CD4-positive, CD25-positive, alpha-beta regulatory T cell (primary cell): ENCODE results near the gene L3MBTL1. TPM values are rescaled to one million over a fixed set of nuclear protein-coding genes. Genes with fewer than 3 reads are reported as not detected.

Experiments
- ATAC-seq, 2 donors: fragments of 150-1000 bp; cut with Tn5 transposase; one replicate each; pipeline ENCODE4 v1.10.0; 2021; ENCODE audit warnings: low read depth in 2 of 2, moderate number of reproducible peaks in 2 of 2, moderate library complexity in 1 of 2
- DNase-seq, 3 donors: peaks; one replicate each; pipeline versions ENCODE4 v3.0.0 to v3.0.0-alpha.2; 2012 to 2022; ENCODE audit warnings: mixed read lengths in 1 of 3
- H3K27ac ChIP-seq: one replicate; pipeline ENCODE4 v1.7.0; 2013; ENCODE audit warnings: mild to moderate bottlenecking, low read length; ENCODE audit not compliant: insufficient read depth, poor library complexity, severe bottlenecking
- H3K27me3 ChIP-seq: one replicate; pipeline ENCODE4 v1.7.0; 2013; ENCODE audit warnings: low read length; ENCODE audit not compliant: control insufficient read depth, insufficient read depth
- H3K36me3 ChIP-seq: one replicate; pipeline ENCODE4 v1.7.0; 2013; ENCODE audit warnings: mild to moderate bottlenecking, low read length, moderate library complexity; ENCODE audit not compliant: control insufficient read depth, insufficient read depth
- H3K4me1 ChIP-seq: 2 replicates; pipeline ENCODE4 v1.7.0; 2013; ENCODE audit warnings: mild to moderate bottlenecking, low read length; ENCODE audit not compliant: insufficient read depth, control insufficient read depth, poor library complexity, severe bottlenecking
- H3K4me3 ChIP-seq: one replicate; pipeline ENCODE4 v1.7.0; 2013; ENCODE audit warnings: low read depth, mild to moderate bottlenecking, low read length, moderate library complexity
- H3K9me3 ChIP-seq, 2 experiments: 1 replicate in 1 of 2; 2 replicates in 1 of 2; pipeline ENCODE4 v1.7.0; 2013; ENCODE audit warnings: low read length in 2 of 2, mild to moderate bottlenecking in 1 of 2, moderate library complexity in 1 of 2; ENCODE audit not compliant: control insufficient read depth in 2 of 2
- H3K27ac Mint-ChIP-seq, 3 donors: one replicate each; pipeline ENCODE4 v1.8.0; 2020 to 2022; ENCODE audit warnings: mild to moderate bottlenecking in 3 of 3, mixed read lengths in 3 of 3, moderate library complexity in 2 of 3
- H3K27me3 Mint-ChIP-seq: one replicate; pipeline ENCODE4 v1.8.0; 2022; ENCODE audit warnings: mild to moderate bottlenecking, mixed read lengths
- H3K36me3 Mint-ChIP-seq: one replicate; pipeline ENCODE4 v1.8.0; 2020; ENCODE audit warnings: mixed read lengths
- H3K4me1 Mint-ChIP-seq, 4 donors: one replicate each; pipeline ENCODE4 v1.8.0; 2020 to 2022; ENCODE audit warnings: mixed read lengths in 4 of 4, mild to moderate bottlenecking in 1 of 4
- H3K4me3 Mint-ChIP-seq, 4 donors: one replicate each; pipeline ENCODE4 v1.8.0; 2020 to 2022; ENCODE audit warnings: mild to moderate bottlenecking in 4 of 4, mixed read lengths in 4 of 4, moderate library complexity in 3 of 4
- H3K9me3 Mint-ChIP-seq, 7 donors: one replicate each; pipeline ENCODE4 v1.8.0; 2020 to 2022; ENCODE audit warnings: mixed read lengths in 7 of 7, mild to moderate bottlenecking in 3 of 7, moderate library complexity in 2 of 7
- polyA plus RNA-seq, 4 donors: library from polyadenylated mRNA; unstranded; fragments of 300-500 nt; fragmentation: Illumina TruSeq; gene quantifications; one replicate each; pipeline ENCODE4 v1.2.3, GENCODE V29; 2021
- total RNA-seq: library from RNA; stranded (reverse); gene quantifications from one replicate; pipeline ENCODE4 v1.2.3, GENCODE V29; 2022

Gene L3MBTL1
- total and polyA plus RNA-seq, 5 donors from 2014 or later = 1.0 to 17.2 (median 1.5) TPM

GRCh38 chr20:43565758-43566104 lies 58.2 kb downstream of the L3MBTL1 start:
- Histone ChIP-seq H3K36me3 (no peaks in the 10 kb centered on the region), H3K4me1 (no peaks in the 10 kb centered on the region), H3K9me3 (no peaks in the 10 kb centered on the region), H3K4me3 (no peak overlapping the region), H3K27ac (no peak overlapping the region), H3K27me3 (no peaks in the 10 kb centered on the region)
- no peak overlapping the region for H3K27ac Mint-ChIP-seq
- no peaks in the 10 kb centered on the region for H3K9me3 Mint-ChIP-seq
- DNase-seq = no peak
- ATAC-seq = no peak
- no peaks in the 10 kb centered on the region for H3K27me3 Mint-ChIP-seq
- no peak overlapping the region for H3K4me3 Mint-ChIP-seq
- no peaks in the 10 kb centered on the region for H3K4me1 Mint-ChIP-seq
- H3K36me3 Mint-ChIP-seq = no peaks in the 10 kb centered on the region

- H3K9me3 ChIP-seq = no peaks in the 10 kb centered on the region
- Mint-ChIP-seq H3K9me3 (no peaks in the 10 kb centered on the region), H3K27ac (no peak overlapping the region), H3K27me3 (no peaks in the 10 kb centered on the region), H3K4me3 (no peak overlapping the region), H3K4me1 (no peaks in the 10 kb centered on the region), H3K36me3 (no peaks in the 10 kb centered on the region)
- no peaks in the 10 kb centered on the region for H3K27me3 ChIP-seq
- ATAC-seq (no peak), DNase-seq (no peak)
- no peaks in the 10 kb centered on the region for H3K4me1 ChIP-seq
- H3K36me3 ChIP-seq = no peaks in the 10 kb centered on the region
- H3K27ac ChIP-seq = no peak overlapping the region
- no peak overlapping the region for H3K4me3 ChIP-seq
These were observed 60.0 kb downstream of the L3MBTL1 start for GRCh38 chr20:43567477-43567876.

- H3K36me3 ChIP-seq = no peaks in the 10 kb centered on the region
- no peak overlapping the region for H3K4me3 Mint-ChIP-seq
- DNase-seq = no peak
- no peaks in the 10 kb centered on the region for H3K4me1 ChIP-seq
- ATAC-seq = no peak
- no peaks in the 10 kb centered on the region for H3K9me3 Mint-ChIP-seq
- H3K27me3 Mint-ChIP-seq = no peaks in the 10 kb centered on the region
- no peaks in the 10 kb centered on the region for H3K27me3 ChIP-seq
- H3K9me3 ChIP-seq = no peaks in the 10 kb centered on the region
- no peak overlapping the region for H3K27ac ChIP-seq
- no peaks in the 10 kb centered on the region for H3K36me3 Mint-ChIP-seq
- H3K4me3 ChIP-seq = no peak overlapping the region
- H3K4me1 Mint-ChIP-seq = no peaks in the 10 kb centered on the region
- H3K27ac Mint-ChIP-seq = peak overlapping the region in 1 of 3 donors; percentile 37
These were observed 61.2 kb downstream of the L3MBTL1 start for GRCh38 chr20:43568706-43569105.

- H3K27me3 ChIP-seq = no peaks in the 10 kb centered on the region
- no peaks in the 10 kb centered on the region for H3K36me3 ChIP-seq
- H3K9me3 Mint-ChIP-seq = no peaks in the 10 kb centered on the region
- no peak overlapping the region for H3K4me3 ChIP-seq
- H3K9me3 ChIP-seq = no peaks in the 10 kb centered on the region
- no peaks in the 10 kb centered on the region for H3K27me3 Mint-ChIP-seq
- H3K4me1 Mint-ChIP-seq = no peaks in the 10 kb centered on the region
- DNase-seq (no peak), ATAC-seq (no peak)
- no peaks in the 10 kb centered on the region for H3K36me3 Mint-ChIP-seq
- H3K27ac Mint-ChIP-seq = no peak overlapping the region
- H3K4me3 Mint-ChIP-seq = no peak overlapping the region
- no peak overlapping the region for H3K27ac ChIP-seq
- no peaks in the 10 kb centered on the region for H3K4me1 ChIP-seq
These were observed 61.8 kb downstream of the L3MBTL1 start for GRCh38 chr20:43569282-43569681.

- no peaks in the 10 kb centered on the region for H3K4me1 Mint-ChIP-seq
- H3K27ac Mint-ChIP-seq = no peak overlapping the region
- no peaks in the 10 kb centered on the region for H3K36me3 Mint-ChIP-seq
- H3K4me3 Mint-ChIP-seq = no peak overlapping the region
- DNase-seq = no peak
- H3K9me3 ChIP-seq = no peaks in the 10 kb centered on the region
- H3K4me1 ChIP-seq = no peaks in the 10 kb centered on the region
- H3K27me3 ChIP-seq = no peaks in the 10 kb centered on the region
- H3K27ac ChIP-seq = no peak overlapping the region
- ATAC-seq = no peak
- no peaks in the 10 kb centered on the region for H3K27me3 Mint-ChIP-seq
- no peak overlapping the region for H3K4me3 ChIP-seq
- no peaks in the 10 kb centered on the region for H3K36me3 ChIP-seq
- no peaks in the 10 kb centered on the region for H3K9me3 Mint-ChIP-seq
These were observed 63.0 kb downstream of the L3MBTL1 start for GRCh38 chr20:43570496-43570895.

- Mint-ChIP-seq H3K36me3 (no peaks in the 10 kb centered on the region), H3K27me3 (no peaks in the 10 kb centered on the region)
These were observed 63.8 kb downstream of the L3MBTL1 start for GRCh38 chr20:43571310-43571709.

GRCh38 chr20:43571771-43572170 lies 64.3 kb downstream of the L3MBTL1 start:
- Mint-ChIP-seq H3K4me1 (no peaks in the 10 kb centered on the region), H3K27ac (no peak overlapping the region), H3K36me3 (no peaks in the 10 kb centered on the region), H3K4me3 (no peak overlapping the region), H3K27me3 (peaks cover under 1% of the 10 kb centered on the region), H3K9me3 (peaks cover 0 to 1% (median 0%) of the 10 kb centered on the region in 7 donors)
- ATAC-seq (no peak), DNase-seq (no peak)
- Histone ChIP-seq H3K27ac (no peak overlapping the region), H3K4me3 (no peak overlapping the region), H3K36me3 (no peaks in the 10 kb centered on the region), H3K9me3 (no peaks in the 10 kb centered on the region), H3K27me3 (no peaks in the 10 kb centered on the region), H3K4me1 (no peaks in the 10 kb centered on the region)

More at GRCh38 chr20:43571310-43571709, 63.8 kb downstream of the L3MBTL1 start:
- H3K4me3 ChIP-seq = no peak overlapping the region
- Mint-ChIP-seq H3K4me3 (no peak overlapping the region), H3K4me1 (no peaks in the 10 kb centered on the region), H3K9me3 (peaks cover 0 to 1% (median 0%) of the 10 kb centered on the region in 7 donors), H3K27ac (no peak overlapping the region)
- no peaks in the 10 kb centered on the region for H3K4me1 ChIP-seq
- no peaks in the 10 kb centered on the region for H3K9me3 ChIP-seq
- no peaks in the 10 kb centered on the region for H3K27me3 ChIP-seq
- no peaks in the 10 kb centered on the region for H3K36me3 ChIP-seq
- DNase-seq (no peak), ATAC-seq (no peak)
- H3K27ac ChIP-seq = no peak overlapping the region

- Mint-ChIP-seq H3K4me3 (no peak overlapping the region), H3K27me3 (peaks cover 4% of the 10 kb centered on the region), H3K9me3 (peaks cover 0 to 1% (median 0%) of the 10 kb centered on the region in 7 donors), H3K4me1 (no peaks in the 10 kb centered on the region), H3K27ac (no peak overlapping the region), H3K36me3 (no peaks in the 10 kb centered on the region)
- Histone ChIP-seq H3K4me3 (no peak overlapping the region), H3K27me3 (no peaks in the 10 kb centered on the region), H3K9me3 (no peaks in the 10 kb centered on the region), H3K36me3 (no peaks in the 10 kb centered on the region), H3K4me1 (no peaks in the 10 kb centered on the region), H3K27ac (no peak overlapping the region)
- DNase-seq (no peak), ATAC-seq (no peak)
These were observed 65.4 kb downstream of the L3MBTL1 start for GRCh38 chr20:43572891-43573290.
